Activated CD4-positive, alpha-beta T cell treated with anti-CD3 and anti-CD28 coated beads, Interleukin-2, amount 50 U/mL, for 4 hours (primary cell): ENCODE data around the gene NMBR.
"Not testable (repeated sequence)": the region's sequence is repeated elsewhere in the genome, so short reads cannot be mapped to it uniquely, and the experiment has no call there.

ENCODE experiments used
- DNase-seq, 2 experiments: peaks; one replicate each; pipeline ENCODE4 v3.0.0-alpha.2; 2020

Gene NMBR

GRCh38 chr6:142146828-142147662 is at the start of gene NMBR, which contains the start of gene VTA1:
NMBR (minus strand) TSS chr6:142147122; CDS start chr6:142088658, 58,464 bp downstream.
VTA1 (plus strand) TSS chr6:142147263; CDS start chr6:142147288, 25 bp downstream.
- DNase-seq = peak; percentile 93 to 95

GRCh38 chr6:142195862-142196541 is 49.1 kb upstream of the NMBR start:
- no peak for DNase-seq

GRCh38 chr6:142193621-142194020 is 46.7 kb upstream of the NMBR start:
- no peak for DNase-seq

- DNase-seq = no peak
Measured at GRCh38 chr6:142192343-142192742, 45.4 kb upstream of the NMBR start.

- no peak for DNase-seq
Measured at GRCh38 chr6:142189057-142189456, 42.1 kb upstream of the NMBR start.

- DNase-seq = not testable (repeated sequence)
Measured at GRCh38 chr6:142188341-142188740, 41.4 kb upstream of the NMBR start.

- DNase-seq = no peak
Measured at GRCh38 chr6:142187209-142187608, 40.3 kb upstream of the NMBR start.

GRCh38 chr6:142185641-142186040 is 38.7 kb upstream of the NMBR start:
- DNase-seq = no peak

- no peak for DNase-seq
Measured at GRCh38 chr6:142184307-142184706, 37.4 kb upstream of the NMBR start.

GRCh38 chr6:142183351-142183750 is 36.4 kb upstream of the NMBR start:
- no peak for DNase-seq

- no peak for DNase-seq
Measured at GRCh38 chr6:142182004-142182403, 35.1 kb upstream of the NMBR start.

- no peak for DNase-seq
Measured at GRCh38 chr6:142178129-142178528, 31.2 kb upstream of the NMBR start.

GRCh38 chr6:142174703-142175102 is 27.8 kb upstream of the NMBR start:
- DNase-seq = no peak

GRCh38 chr6:142173980-142174379 is 27.1 kb upstream of the NMBR start:
- no peak for DNase-seq

GRCh38 chr6:142172758-142173157 is 25.8 kb upstream of the NMBR start:
- no peak for DNase-seq

GRCh38 chr6:142171351-142171750 is 24.4 kb upstream of the NMBR start:
- DNase-seq = no peak

GRCh38 chr6:142167486-142167885 is 20.6 kb upstream of the NMBR start:
- no peak for DNase-seq

GRCh38 chr6:142167071-142167470 is 20.1 kb upstream of the NMBR start:
- DNase-seq = no peak

- DNase-seq = no peak
Measured at GRCh38 chr6:142165227-142165626, 18.3 kb upstream of the NMBR start.

- no peak for DNase-seq
Measured at GRCh38 chr6:142162780-142163179, 15.9 kb upstream of the NMBR start.

GRCh38 chr6:142156758-142157068 is 9.8 kb upstream of the NMBR start:
- DNase-seq = not testable (repeated sequence)

- DNase-seq = no peak
Measured at GRCh38 chr6:142155895-142156757, 9.2 kb upstream of the NMBR start.

- no peak for DNase-seq
Measured at GRCh38 chr6:142155091-142155490, 8.2 kb upstream of the NMBR start.
